A673 (cell line): ENCODE data around the gene TNFRSF25. TPM values are rescaled to one million over a fixed set of nuclear protein-coding genes. Genes with fewer than 3 reads are reported as not detected.
A peak's percentile ranks its signal among the peaks of the same experiment; 100 is the strongest.
"Not testable (repeated sequence)": the region's sequence is repeated elsewhere in the genome, so short reads cannot be mapped to it uniquely, and the experiment has no call there.

Experiments used
- BruUV-seq: library from RNA; stranded (reverse); fragments of 400-500 nt; replicated peaks from 2 replicates; lab custom pipeline; 2021; lab: Mats Ljungman, UMichigan
- CTCF ChIA-PET: fragments of 300-600 bp; sonication (Branson Sonifier 250); formaldehyde crosslinking; loops from one replicate; lab custom pipeline; 2022; ENCODE audit warnings: antibody characterized with exemption; lab: Charles Lee
- POLR2A ChIA-PET: fragments of 300-600 bp; sonication (Branson Sonifier 250); formaldehyde crosslinking; loops from one replicate; lab custom pipeline; 2022; ENCODE audit warnings: antibody characterized with exemption; ENCODE audit not compliant: low non-redundant PET; lab: Charles Lee
- DNase-seq: peaks from one replicate; pipeline ENCODE4 v3.0.0-alpha.2; 2015; ENCODE audit warnings: low spot score
- H3K27ac ChIP-seq: fragments of 200-600 bp; sonication (generic); 2 replicates; pipeline ENCODE4 v1.5.1; 2016; ENCODE audit warnings: mixed run types, low read depth, mild to moderate bottlenecking, mixed read lengths, antibody characterized with exemption, low read length; ENCODE audit not compliant: poor library complexity, severe bottlenecking
- H3K27me3 ChIP-seq: fragments of 200-600 bp; sonication (generic); replicated peaks from 2 replicates; pipeline ENCODE4 v1.6.1; 2017; ENCODE audit warnings: mixed run types, low read depth, mild to moderate bottlenecking, mixed read lengths, antibody characterized with exemption, low read length; ENCODE audit not compliant: insufficient read depth, poor library complexity
- H3K36me3 ChIP-seq: fragments of 200-600 bp; sonication (generic); 2 replicates; pipeline ENCODE4 v1.6.1; 2016; ENCODE audit warnings: mixed run types, mild to moderate bottlenecking, mixed read lengths, antibody characterized with exemption, low read length; ENCODE audit not compliant: insufficient read depth, poor library complexity, severe bottlenecking
- H3K4me1 ChIP-seq: fragments of 200-600 bp; sonication (generic); 2 replicates; pipeline ENCODE4 v1.6.1; 2017; ENCODE audit warnings: mixed run types, mild to moderate bottlenecking, mixed read lengths, antibody characterized with exemption, low read length; ENCODE audit not compliant: insufficient read depth, poor library complexity, severe bottlenecking
- H3K4me3 ChIP-seq: fragments of 200-600 bp; sonication (generic); 2 replicates; pipeline ENCODE4 v1.5.1; 2016; ENCODE audit warnings: low read depth, mixed run types, mild to moderate bottlenecking, mixed read lengths, low read length; ENCODE audit not compliant: poor library complexity, severe bottlenecking
- H3K9me3 ChIP-seq: fragments of 200-600 bp; sonication (generic); 2 replicates; pipeline ENCODE4 v1.6.1; 2016; ENCODE audit warnings: mixed run types, low read depth, mild to moderate bottlenecking, mixed read lengths, antibody characterized with exemption, low read length; ENCODE audit not compliant: poor library complexity, severe bottlenecking
- CTCF ChIP-seq: fragments of 300-800, 200-600 bp; sonication (generic); conservative IDR thresholded peaks from 2 replicates; pipeline ENCODE4 v1.5.1; 2017; ENCODE audit warnings: low read depth, mild to moderate bottlenecking, antibody characterized with exemption, low read length, moderate library complexity, mixed read lengths
- EZH2 ChIP-seq: fragments of 200-600 bp; sonication (generic); IDR thresholded peaks from 2 replicates; pipeline ENCODE4 v1.6.1; 2017; ENCODE audit warnings: borderline replicate concordance, low read depth, mild to moderate bottlenecking, mixed read lengths, antibody characterized with exemption, low read length; ENCODE audit not compliant: poor library complexity, severe bottlenecking
- intact Hi-C: fragments of 100-400 bp; cut with micrococcal nuclease; formaldehyde crosslinking; loops from one replicate; pipeline ENCODE4 v1.10.0; 2022; ENCODE audit not compliant: unreplicated experiment
- total RNA-seq: library from RNA; stranded (reverse); gene quantifications from 2 replicates; pipeline ENCODE4 v1.2.3, GENCODE V29; 2021

Gene TNFRSF25
- total RNA-seq, 1 experiment from 2014 or later: 0.97 TPM

GRCh38 chr1:6447016-6447817 lies 18.8 kb downstream of the TNFRSF25 start:
- H3K27me3 ChIP-seq: peaks cover 59% of the 10 kb centered on the region
- H3K4me3 ChIP-seq: no peak overlapping the region
- no peaks in the 10 kb centered on the region for H3K36me3 ChIP-seq
- ChIA-PET POLR2A (no interaction called here), CTCF (no interaction called here)
- no TSS peak for BruUV-seq
- no peaks in the 10 kb centered on the region for H3K4me1 ChIP-seq
- DNase-seq: no peak
- TF ChIP-seq EZH2 (peak; percentile 39), CTCF (no peak)
- H3K27ac ChIP-seq: no peak overlapping the region
- intact Hi-C loops: no loop called here
- H3K9me3 ChIP-seq: no peaks in the 10 kb centered on the region

GRCh38 chr1:6446665-6447015 lies 19.3 kb downstream of the TNFRSF25 start:
- no peak for DNase-seq
- intact Hi-C loops: no loop called here
- H3K27me3 ChIP-seq: peaks cover 54% of the 10 kb centered on the region
- no peaks in the 10 kb centered on the region for H3K36me3 ChIP-seq
- no peaks in the 10 kb centered on the region for H3K9me3 ChIP-seq
- POLR2A ChIA-PET: no interaction called here
- no peak for TF ChIP-seq CTCF
- no peak for TF ChIP-seq EZH2
- no peaks in the 10 kb centered on the region for H3K4me1 ChIP-seq
- H3K27ac ChIP-seq: no peak overlapping the region
- CTCF ChIA-PET: no interaction called here
- H3K4me3 ChIP-seq: no peak overlapping the region
- no TSS peak for BruUV-seq

- H3K4me1 ChIP-seq, H3K27ac ChIP-seq, DNase-seq, H3K36me3 ChIP-seq, POLR2A ChIA-PET, H3K9me3 ChIP-seq, CTCF ChIA-PET, H3K4me3 ChIP-seq, intact Hi-C loops, BruUV-seq: not testable (repeated sequence)
- peaks cover 47% of the 10 kb centered on the region for H3K27me3 ChIP-seq
Observed at GRCh38 chr1:6445929-6446328, 20.0 kb downstream of the TNFRSF25 start.
